ENCODE results near the gene AKAP5. TPM values are rescaled to one million over a fixed set of nuclear protein-coding genes. Genes with fewer than 3 reads are reported as not detected.
"Not testable (repeated sequence)": the region's sequence is repeated elsewhere in the genome, so short reads cannot be mapped to it uniquely, and the experiment has no call there.

The AKAP5 gene
- total RNA-seq, 1 donor from 2014 or later, result 1.4 TPM

GRCh38 chr14:64510825-64511671 lies 45.7 kb downstream of the AKAP5 start:
- H3K4me1 Mint-ChIP-seq (ENCODE audit: unreplicated experiment), result peaks cover 42% of the 10 kb centered on the region
- TF ChIP-seq, protein P1, sequence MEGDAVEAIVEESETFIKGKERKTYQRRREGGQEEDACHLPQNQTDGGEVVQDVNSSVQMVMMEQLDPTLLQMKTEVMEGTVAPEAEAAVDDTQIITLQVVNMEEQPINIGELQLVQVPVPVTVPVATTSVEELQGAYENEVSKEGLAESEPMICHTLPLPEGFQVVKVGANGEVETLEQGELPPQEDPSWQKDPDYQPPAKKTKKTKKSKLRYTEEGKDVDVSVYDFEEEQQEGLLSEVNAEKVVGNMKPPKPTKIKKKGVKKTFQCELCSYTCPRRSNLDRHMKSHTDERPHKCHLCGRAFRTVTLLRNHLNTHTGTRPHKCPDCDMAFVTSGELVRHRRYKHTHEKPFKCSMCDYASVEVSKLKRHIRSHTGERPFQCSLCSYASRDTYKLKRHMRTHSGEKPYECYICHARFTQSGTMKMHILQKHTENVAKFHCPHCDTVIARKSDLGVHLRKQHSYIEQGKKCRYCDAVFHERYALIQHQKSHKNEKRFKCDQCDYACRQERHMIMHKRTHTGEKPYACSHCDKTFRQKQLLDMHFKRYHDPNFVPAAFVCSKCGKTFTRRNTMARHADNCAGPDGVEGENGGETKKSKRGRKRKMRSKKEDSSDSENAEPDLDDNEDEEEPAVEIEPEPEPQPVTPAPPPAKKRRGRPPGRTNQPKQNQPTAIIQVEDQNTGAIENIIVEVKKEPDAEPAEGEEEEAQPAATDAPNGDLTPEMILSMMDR (conservative IDR thresholded peaks at IDR 0.05), result peak; percentile 96
- peaks cover 7% of the 10 kb centered on the region for H3K36me3 Mint-ChIP-seq
- no peak overlapping the region for H3K4me3 Mint-ChIP-seq
- peak overlapping the region; percentile 13 for H3K27ac Mint-ChIP-seq
- no peak for DNase-seq (ENCODE audit: extremely low spot score, unreplicated experiment)
- H3K9me3 Mint-ChIP-seq, result no peaks in the 10 kb centered on the region
- H3K27me3 Mint-ChIP-seq, result no peaks in the 10 kb centered on the region

- Mint-ChIP-seq H3K27ac (no peak overlapping the region), H3K9me3 (no peaks in the 10 kb centered on the region), H3K4me1 (ENCODE audit: unreplicated experiment) (peaks cover 35% of the 10 kb centered on the region), H3K36me3 (peaks cover 3% of the 10 kb centered on the region), H3K27me3 (no peaks in the 10 kb centered on the region), H3K4me3 (no peak overlapping the region)
- DNase-seq (ENCODE audit: extremely low spot score, unreplicated experiment), result no peak
- TF ChIP-seq, protein P1 (conservative IDR thresholded peaks at IDR 0.05), result no peak
These were observed 48.0 kb downstream of the AKAP5 start for GRCh38 chr14:64513271-64513670.

DNA sequence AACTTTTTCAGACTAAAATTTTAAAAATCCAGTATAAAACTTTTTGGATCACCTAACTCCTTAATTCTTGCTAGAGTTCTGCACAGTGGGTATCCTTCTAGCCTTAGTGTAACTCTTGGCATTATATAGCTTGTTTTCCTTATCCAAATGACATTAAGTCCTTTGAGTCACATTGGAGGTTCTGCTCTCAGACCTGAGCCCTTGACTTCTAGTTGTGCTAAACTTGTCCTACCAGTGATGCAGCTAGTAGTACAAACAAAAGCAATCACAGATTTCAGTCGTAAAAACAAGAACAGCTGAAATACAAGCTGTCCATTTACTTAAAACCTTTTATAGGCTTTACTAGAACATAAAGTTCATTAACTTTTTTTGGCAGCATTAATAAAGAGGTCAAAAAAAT lies 49.8 kb downstream of the AKAP5 start:
- peaks cover 26% of the 10 kb centered on the region for H3K4me1 Mint-ChIP-seq (ENCODE audit: unreplicated experiment)
- no peak overlapping the region for H3K27ac Mint-ChIP-seq
- no peaks in the 10 kb centered on the region for H3K27me3 Mint-ChIP-seq
- no peaks in the 10 kb centered on the region for H3K9me3 Mint-ChIP-seq
- peaks cover 3% of the 10 kb centered on the region for H3K36me3 Mint-ChIP-seq
- TF ChIP-seq, protein P1 (conservative IDR thresholded peaks at IDR 0.05), result no peak
- no peak for DNase-seq (ENCODE audit: extremely low spot score, unreplicated experiment)
- no peak overlapping the region for H3K4me3 Mint-ChIP-seq

DNA sequence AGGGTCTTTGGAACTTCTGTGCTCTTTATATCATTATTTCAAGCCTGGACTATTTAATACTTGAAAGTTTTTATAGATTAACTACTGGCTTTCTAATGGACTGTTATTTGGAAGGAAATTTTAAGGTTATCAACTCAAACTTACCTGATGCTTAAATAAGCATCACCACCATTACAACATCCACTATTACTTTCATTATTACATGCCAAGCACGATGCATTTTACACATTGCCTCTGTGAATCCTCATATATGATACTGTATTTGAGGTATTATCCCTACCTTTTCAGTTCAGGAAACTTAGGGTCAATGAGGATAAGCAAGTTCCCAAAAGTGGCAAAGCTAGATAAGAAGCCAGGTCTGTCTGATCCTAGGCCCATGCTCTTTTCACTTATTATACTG lies 51.7 kb downstream of the AKAP5 start:
- Mint-ChIP-seq H3K27ac (no peak overlapping the region), H3K9me3 (no peaks in the 10 kb centered on the region), H3K36me3 (peaks cover 3% of the 10 kb centered on the region), H3K27me3 (no peaks in the 10 kb centered on the region), H3K4me1 (ENCODE audit: unreplicated experiment) (peaks cover 12% of the 10 kb centered on the region), H3K4me3 (no peak overlapping the region)
- DNase-seq (ENCODE audit: extremely low spot score, unreplicated experiment), result no peak
- TF ChIP-seq, protein P1 (conservative IDR thresholded peaks at IDR 0.05), result no peak

- not testable (repeated sequence) for H3K27ac Mint-ChIP-seq
These were observed 52.4 kb downstream of the AKAP5 start for GRCh38 chr14:64517667-64518066.

GRCh38 chr14:64518229-64518628 lies 52.9 kb downstream of the AKAP5 start:
- Mint-ChIP-seq H3K27ac (no peak overlapping the region), H3K9me3 (no peaks in the 10 kb centered on the region), H3K27me3 (no peaks in the 10 kb centered on the region), H3K4me3 (no peak overlapping the region), H3K4me1 (ENCODE audit: unreplicated experiment) (peaks cover 12% of the 10 kb centered on the region), H3K36me3 (peaks cover 3% of the 10 kb centered on the region)
- DNase-seq (ENCODE audit: extremely low spot score, unreplicated experiment), result no peak
- TF ChIP-seq, protein P1 (conservative IDR thresholded peaks at IDR 0.05), result no peak

More at GRCh38 chr14:64517667-64518066, 52.4 kb downstream of the AKAP5 start:
- DNase-seq (ENCODE audit: extremely low spot score, unreplicated experiment); H3K4me3 Mint-ChIP-seq; H3K36me3 Mint-ChIP-seq; H3K27me3 Mint-ChIP-seq; H3K9me3 Mint-ChIP-seq: not testable (repeated sequence)
- peaks cover 12% of the 10 kb centered on the region for H3K4me1 Mint-ChIP-seq (ENCODE audit: unreplicated experiment)
